ENCODE data around the gene FKBP2.

FKBP2 gene

DNA sequence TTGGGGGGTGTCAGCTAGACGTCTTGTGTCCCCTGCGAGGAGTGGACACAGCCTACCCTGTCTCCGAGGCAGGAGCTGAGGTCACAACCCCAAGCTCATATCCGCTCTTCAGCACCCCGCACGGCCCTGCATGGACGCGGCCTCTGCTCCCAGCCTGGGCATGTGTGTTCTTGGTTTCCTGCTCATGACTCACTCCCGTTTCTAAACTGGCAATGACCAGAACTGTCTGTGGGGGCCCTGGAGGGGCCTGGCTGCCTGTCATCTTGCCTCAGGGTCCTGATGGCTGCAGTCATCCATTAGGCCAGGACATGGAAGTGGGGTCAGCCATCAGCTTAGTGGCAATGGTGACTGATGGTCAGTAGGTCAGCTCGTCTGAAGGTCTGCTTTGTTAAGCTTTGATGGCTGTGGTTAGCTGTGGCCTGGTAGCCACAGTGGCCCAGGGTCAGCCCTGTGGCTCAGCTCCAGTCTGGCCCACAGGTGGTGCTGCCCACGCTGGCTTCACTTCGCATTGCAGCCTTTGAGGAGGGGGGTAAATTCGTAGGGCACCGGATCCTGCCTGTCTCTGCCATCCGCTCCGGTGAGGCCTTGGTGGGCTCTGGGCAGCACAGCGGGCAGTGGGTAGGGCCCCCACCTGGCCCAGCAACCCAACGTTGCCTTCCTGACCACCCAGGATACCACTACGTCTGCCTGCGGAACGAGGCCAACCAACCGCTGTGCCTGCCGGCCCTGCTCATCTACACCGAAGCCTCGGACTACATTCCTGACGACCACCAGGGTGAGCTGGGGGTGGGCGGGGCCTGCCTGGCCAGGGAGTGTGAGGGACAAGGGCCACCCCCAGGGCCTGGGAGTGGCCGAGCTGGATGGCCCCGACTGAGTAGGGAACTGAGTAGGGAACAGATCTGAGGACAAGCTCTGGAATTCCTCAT, 22.4 kb downstream of the FKBP2 start:
- DNase-seq (ENCODE audit: low read depth, low spot score), result no peak

DNA sequence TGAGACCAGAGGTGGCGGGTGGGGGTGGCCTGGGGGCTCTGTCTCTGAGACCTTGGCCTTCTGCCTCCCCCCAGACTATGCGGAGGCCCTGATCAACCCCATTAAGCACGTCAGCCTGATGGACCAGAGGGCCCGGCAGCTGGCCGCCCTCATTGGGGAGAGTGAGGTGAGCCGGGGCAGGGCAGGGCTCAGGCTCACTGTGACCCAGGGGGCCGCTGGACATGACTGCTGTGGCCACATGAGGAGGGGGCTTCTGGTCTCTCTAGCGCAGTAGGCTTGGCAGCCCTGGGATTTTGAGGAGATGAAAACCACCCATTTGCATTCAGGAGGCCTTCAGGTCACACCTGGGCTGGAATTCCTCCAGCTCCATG, 23.0 kb downstream of the FKBP2 start:
- no peak for DNase-seq (ENCODE audit: low read depth, low spot score)

- no peak for DNase-seq (ENCODE audit: low read depth, low spot score)
These were observed 23.5 kb downstream of the FKBP2 start for GRCh38 chr11:64264371-64264852.

- DNase-seq (ENCODE audit: low read depth, low spot score), result no peak
These were observed 24.6 kb downstream of the FKBP2 start for GRCh38 chr11:64265176-64266160.

DNA sequence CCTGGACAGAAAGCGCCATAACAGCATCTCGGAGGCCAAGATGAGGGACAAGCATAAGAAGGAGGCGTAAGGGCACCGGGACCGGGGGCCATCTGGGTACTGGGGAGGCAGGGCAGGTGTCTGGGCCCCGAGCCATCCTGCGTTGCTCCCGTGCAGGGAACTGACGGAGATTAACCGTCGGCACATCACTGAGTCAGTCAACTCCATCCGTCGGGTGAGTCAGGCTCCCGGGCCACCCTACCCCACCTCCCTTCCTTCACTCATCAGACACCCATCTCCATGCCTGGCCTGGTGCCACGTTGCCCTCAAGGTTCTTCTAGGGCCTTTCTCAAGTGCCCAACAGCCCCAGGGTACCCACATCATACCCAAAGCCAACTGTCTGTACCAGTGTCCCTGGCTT, 25.4 kb downstream of the FKBP2 start:
- no peak for DNase-seq (ENCODE audit: low read depth, low spot score)

DNA sequence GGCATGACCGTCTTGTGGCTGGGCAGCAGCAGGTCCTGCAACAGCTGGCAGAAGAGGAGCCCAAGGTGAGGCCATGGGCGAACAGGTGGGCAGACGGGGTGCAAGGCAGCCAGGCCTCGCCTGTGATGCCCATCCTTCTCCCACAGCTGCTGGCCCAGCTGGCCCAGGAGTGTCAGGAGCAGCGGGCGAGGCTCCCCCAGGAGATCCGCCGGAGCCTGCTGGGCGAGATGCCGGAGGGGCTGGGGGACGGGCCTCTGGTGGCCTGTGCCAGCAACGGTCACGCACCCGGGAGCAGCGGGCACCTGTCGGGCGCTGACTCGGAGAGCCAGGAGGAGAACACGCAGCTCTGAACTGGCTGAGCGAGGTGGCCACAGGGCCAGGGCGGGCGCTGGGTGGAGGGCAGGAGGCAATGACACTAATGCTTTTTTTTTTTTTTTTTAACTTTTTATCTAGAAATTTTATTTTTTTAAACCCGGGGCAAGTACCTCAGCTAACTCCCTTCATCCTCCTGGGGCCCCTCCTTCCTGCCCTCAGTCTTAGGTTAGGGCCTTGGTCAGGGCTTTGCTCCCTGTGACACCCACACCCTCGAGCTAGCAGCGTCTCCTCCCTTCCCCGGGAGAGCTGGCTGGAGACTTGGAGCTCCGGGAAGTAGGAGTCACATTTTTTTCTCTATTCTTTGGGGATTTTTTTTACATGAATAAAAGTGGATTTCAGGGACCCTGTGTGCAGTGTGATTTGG, 26.5 kb downstream of the FKBP2 start:
- DNase-seq (ENCODE audit: low read depth, low spot score), result no peak

GRCh38 chr11:64268025-64268892, 27.4 kb downstream of the FKBP2 start:
- no peak for DNase-seq (ENCODE audit: low read depth, low spot score)

DNA sequence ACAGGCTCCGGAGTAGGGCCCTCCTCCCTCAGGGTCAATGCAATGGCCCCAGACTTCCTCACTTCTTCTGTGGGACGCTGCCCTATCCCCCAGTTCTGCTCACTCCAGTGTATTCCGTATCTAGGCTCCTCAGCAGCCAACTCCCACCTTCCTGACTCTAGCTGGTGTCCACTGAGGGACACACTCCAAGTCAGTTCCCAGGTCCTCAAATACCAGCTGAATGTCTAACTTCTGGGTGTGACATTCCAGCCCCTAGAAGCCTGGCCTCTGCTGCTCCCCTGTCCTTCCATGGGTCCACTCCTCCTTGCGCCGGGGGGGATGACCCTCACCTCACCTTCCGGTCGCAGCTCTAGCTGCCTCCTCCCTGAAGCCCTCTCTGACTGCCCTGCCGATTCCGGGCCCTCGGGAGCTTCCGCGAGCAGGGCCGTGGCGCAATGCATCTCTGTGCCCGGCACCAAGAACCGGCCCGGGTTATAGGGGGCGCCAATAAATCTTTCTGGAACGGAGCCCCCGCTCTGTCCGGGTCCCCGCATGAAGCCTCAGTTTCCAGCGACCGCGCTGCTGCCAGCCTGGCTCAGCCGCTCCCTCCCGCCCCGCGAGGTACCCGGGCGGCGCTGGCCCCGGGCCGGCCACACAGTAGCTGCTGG, 28.1 kb downstream of the FKBP2 start:
- DNase-seq (ENCODE audit: low read depth, low spot score), result no peak

- peak; percentile 100 for DNase-seq (ENCODE audit: low read depth, low spot score)
These were observed 28.8 kb downstream of the FKBP2 start for GRCh38 chr11:64269540-64270220.

GRCh38 chr11:64275031-64275800, 34.3 kb downstream of the FKBP2 start:
- no peak for DNase-seq (ENCODE audit: low read depth, low spot score)

DNA sequence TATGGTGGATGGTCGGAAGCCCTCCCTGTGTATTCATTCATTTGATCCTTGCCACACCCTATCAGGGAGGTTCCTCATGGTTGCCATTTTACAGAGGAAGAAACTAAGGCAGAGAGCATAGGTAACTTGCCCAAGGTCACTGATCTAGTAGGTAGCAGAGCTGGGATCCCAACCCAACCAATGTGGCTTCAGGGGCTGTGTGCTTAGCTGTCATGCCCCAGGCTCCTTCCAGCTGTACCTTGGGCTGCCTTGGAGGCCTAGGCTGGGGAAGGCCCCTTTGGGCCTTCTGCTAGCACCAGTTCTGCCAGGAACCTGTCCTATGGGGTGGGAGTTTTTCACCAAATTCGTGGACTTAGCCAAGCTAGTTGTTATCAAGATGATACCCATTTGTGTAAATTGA, 34.9 kb downstream of the FKBP2 start:
- no peak for DNase-seq (ENCODE audit: low read depth, low spot score)

- no peak for DNase-seq (ENCODE audit: low read depth, low spot score)
These were observed 35.9 kb downstream of the FKBP2 start for GRCh38 chr11:64276653-64277431.

- no peak for DNase-seq (ENCODE audit: low read depth, low spot score)
These were observed 37.8 kb downstream of the FKBP2 start for GRCh38 chr11:64278576-64279190.

GRCh38 chr11:64281957-64282770, 41.3 kb downstream of the FKBP2 start:
- no peak for DNase-seq (ENCODE audit: low read depth, low spot score)

GRCh38 chr11:64283092-64283491, 42.2 kb downstream of the FKBP2 start:
- no peak for DNase-seq (ENCODE audit: low read depth, low spot score)

All from iPS DF 19.7 (cell line).